ENCODE data around the gene TANGO6.
"Not testable (repeated sequence)": the region's sequence is repeated elsewhere in the genome, so short reads cannot be mapped to it uniquely, and the experiment has no call there.

Gene TANGO6

DNA sequence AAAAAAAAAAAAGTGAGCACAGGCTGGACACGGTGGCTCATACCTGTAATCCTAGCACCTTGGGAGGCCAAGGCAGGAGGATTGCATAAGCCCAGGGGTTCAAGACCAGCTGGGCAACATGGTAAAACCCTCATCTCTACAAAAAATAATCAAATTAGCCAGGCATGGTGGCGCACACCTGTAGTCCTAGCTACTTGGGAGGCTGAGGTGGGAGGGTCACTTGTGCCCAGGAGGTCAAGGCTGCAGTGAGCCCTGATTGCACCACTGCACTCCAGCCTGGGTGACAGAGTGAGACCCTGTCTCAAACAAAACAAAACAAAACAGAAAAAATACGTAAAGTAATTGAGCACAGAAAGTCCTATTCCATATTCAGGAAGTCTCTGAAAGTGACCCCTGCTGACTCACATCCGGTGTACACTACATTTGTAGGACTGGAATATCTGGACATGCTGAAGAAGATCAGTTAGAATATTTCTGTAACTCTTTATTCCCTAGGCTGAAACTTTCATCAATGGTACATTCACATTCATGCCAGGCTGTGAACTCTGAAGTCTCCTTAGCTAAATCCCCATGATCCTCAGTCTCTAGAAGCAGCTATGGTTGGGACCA lies 196.1 kb downstream of the TANGO6 start:
- Mint-ChIP-seq H3K9me3 (peaks cover 8% of the 10 kb centered on the region), H3K36me3 (ENCODE audit: low read depth) (peaks cover 30% of the 10 kb centered on the region), H3K4me1 (no peaks in the 10 kb centered on the region), H3K27ac (no peak overlapping the region), H3K4me3 (no peak overlapping the region), H3K27me3 (ENCODE audit: low read depth, poor library complexity) (no peaks in the 10 kb centered on the region)
- DNase-seq: no peak
- TF ChIP-seq CTCF (IDR thresholded peaks at IDR 0.05): no peak

- no peak for DNase-seq
- no peak overlapping the region for H3K4me3 Mint-ChIP-seq
- H3K36me3 Mint-ChIP-seq (ENCODE audit: low read depth): peaks cover 31% of the 10 kb centered on the region
- H3K4me1 Mint-ChIP-seq: no peaks in the 10 kb centered on the region
- no peak for TF ChIP-seq CTCF (IDR thresholded peaks at IDR 0.05)
- peaks cover 8% of the 10 kb centered on the region for H3K9me3 Mint-ChIP-seq
- no peaks in the 10 kb centered on the region for H3K27me3 Mint-ChIP-seq (ENCODE audit: low read depth, poor library complexity)
- H3K27ac Mint-ChIP-seq: no peak overlapping the region
These were observed 197.0 kb downstream of the TANGO6 start for GRCh38 chr16:69040144-69040909.

- no peak overlapping the region for H3K4me3 Mint-ChIP-seq
- TF ChIP-seq CTCF (IDR thresholded peaks at IDR 0.05): no peak
- H3K27ac Mint-ChIP-seq: no peak overlapping the region
- peaks cover 2% of the 10 kb centered on the region for H3K27me3 Mint-ChIP-seq (ENCODE audit: low read depth, poor library complexity)
- H3K9me3 Mint-ChIP-seq: no peaks in the 10 kb centered on the region
- DNase-seq: no peak
- no peaks in the 10 kb centered on the region for H3K4me1 Mint-ChIP-seq
- H3K36me3 Mint-ChIP-seq (ENCODE audit: low read depth): peaks cover 9% of the 10 kb centered on the region
These were observed 205.2 kb downstream of the TANGO6 start for GRCh38 chr16:69048328-69049120.

DNA sequence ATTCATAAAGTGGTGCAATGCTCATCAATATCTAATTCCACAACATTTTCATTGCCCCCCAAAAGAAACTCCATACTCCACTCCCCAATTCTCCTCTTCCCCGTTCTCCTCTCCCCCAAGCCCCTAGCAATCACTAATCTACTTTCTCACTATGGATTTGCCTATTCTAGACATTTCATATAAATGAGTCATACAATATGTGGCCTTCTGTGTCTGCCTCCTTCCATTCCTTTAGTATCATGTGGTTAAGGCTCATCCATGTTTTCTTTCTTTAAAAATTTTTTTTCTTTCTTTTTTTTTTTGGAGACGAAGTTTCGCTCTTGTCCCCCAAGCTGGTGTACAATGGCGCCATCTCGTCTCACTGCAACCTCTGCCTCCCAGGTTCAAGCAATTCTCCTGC lies 205.8 kb downstream of the TANGO6 start:
- DNase-seq: no peak
- no peak for TF ChIP-seq CTCF (IDR thresholded peaks at IDR 0.05)
- Mint-ChIP-seq H3K4me1 (no peaks in the 10 kb centered on the region), H3K27ac (no peak overlapping the region), H3K36me3 (ENCODE audit: low read depth) (peaks cover 9% of the 10 kb centered on the region), H3K9me3 (no peaks in the 10 kb centered on the region), H3K27me3 (ENCODE audit: low read depth, poor library complexity) (peaks cover 2% of the 10 kb centered on the region), H3K4me3 (no peak overlapping the region)

GRCh38 chr16:69049603-69050375 lies 206.5 kb downstream of the TANGO6 start:
- H3K27ac Mint-ChIP-seq: no peak overlapping the region
- H3K9me3 Mint-ChIP-seq: no peaks in the 10 kb centered on the region
- H3K27me3 Mint-ChIP-seq (ENCODE audit: low read depth, poor library complexity): peaks cover 2% of the 10 kb centered on the region
- no peak overlapping the region for H3K4me3 Mint-ChIP-seq
- peaks cover 4% of the 10 kb centered on the region for H3K36me3 Mint-ChIP-seq (ENCODE audit: low read depth)
- TF ChIP-seq CTCF (IDR thresholded peaks at IDR 0.05): no peak
- no peaks in the 10 kb centered on the region for H3K4me1 Mint-ChIP-seq
- no peak for DNase-seq

DNA sequence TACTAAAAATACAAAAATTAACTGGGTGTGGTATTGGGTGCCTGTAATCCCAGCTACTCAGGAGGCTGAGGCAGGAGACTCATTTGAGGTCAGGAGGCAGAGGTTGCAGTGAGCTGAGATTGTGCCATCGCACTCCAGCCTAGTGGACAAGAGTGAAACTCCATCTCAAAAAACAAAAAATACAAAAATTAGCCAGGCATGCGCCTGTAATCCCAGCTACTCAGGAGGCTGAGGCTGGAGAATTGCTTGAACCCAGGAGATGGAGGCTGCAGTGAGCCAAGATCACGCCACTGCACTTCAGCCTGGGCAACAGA lies 208.1 kb downstream of the TANGO6 start:
- H3K27ac Mint-ChIP-seq; H3K4me3 Mint-ChIP-seq; H3K27me3 Mint-ChIP-seq (ENCODE audit: low read depth, poor library complexity); DNase-seq; H3K4me1 Mint-ChIP-seq; H3K36me3 Mint-ChIP-seq (ENCODE audit: low read depth); H3K9me3 Mint-ChIP-seq: not testable (repeated sequence)
